ENCODE data around the gene PRSS53.

Gene PRSS53

GRCh38 chr16:31108035-31108793 lies 19.5 kb upstream of the PRSS53 start, which contains the start of gene BCKDK:
TSS of gene BCKDK (plus strand) at chr16:31108386. CDS start at chr16:31109224, 838 bp downstream.
- TF ChIP-seq CTCF (IDR thresholded peaks at IDR 0.05; ENCODE audit: low read depth, low read length) = no peak
- Histone ChIP-seq H3K36me3 (replicated peaks; ENCODE audit: low read depth, low read length) (peaks cover 32% of the 10 kb centered on the region), H2AFZ (ENCODE audit: low read depth, low read length) (peak within 1 kb of the TSS; percentile 99), H3K9ac (ENCODE audit: low read length) (peak within 1 kb of the TSS; percentile 79), H3K27me3 (ENCODE audit: low read depth, low read length) (no peaks in the 10 kb centered on the region), H3K79me2 (ENCODE audit: low read length) (peaks cover 10% of the 10 kb centered on the region; the same call in 1 of the 2 replicates), H3K4me3 (ENCODE audit: low read length) (peak within 1 kb of the TSS; percentile 79), H3K27ac (ENCODE audit: low read length) (peak within 1 kb of the TSS; percentile 39; the same call in 1 of the 2 replicates), H4K20me1 (ENCODE audit: insufficient read depth, low read length) (no peaks in the 10 kb centered on the region), H3K9me3 (ENCODE audit: insufficient read depth, low read length) (no peaks in the 10 kb centered on the region), H3K4me1 (ENCODE audit: low read length) (peaks cover 13% of the 10 kb centered on the region), H3K4me2 (ENCODE audit: low read length) (peak within 1 kb of the TSS; percentile 99)

DNA sequence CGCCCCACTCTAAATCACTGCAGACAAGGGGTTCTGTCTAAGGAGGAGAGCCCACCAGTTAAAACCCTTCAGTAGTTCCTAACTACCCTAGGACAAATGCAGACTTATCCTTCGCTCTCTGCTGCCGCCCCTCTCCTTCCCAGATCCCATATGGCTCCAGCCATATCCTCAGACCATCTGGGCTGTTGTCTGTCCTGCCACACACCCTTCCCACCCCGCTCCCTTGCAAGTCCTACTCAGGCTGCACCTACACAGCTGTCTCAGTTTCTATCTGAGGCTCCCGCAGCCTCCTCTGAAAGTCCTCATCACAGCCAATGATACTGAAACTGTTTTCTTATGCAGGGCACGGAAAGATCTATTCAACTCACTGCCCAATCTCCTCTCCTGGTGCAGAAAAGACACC lies 18.7 kb upstream of the PRSS53 start:
- Histone ChIP-seq H3K79me2 (ENCODE audit: low read length) (peaks cover 10% of the 10 kb centered on the region; the same call in 1 of the 2 replicates), H3K27ac (ENCODE audit: low read length) (peak overlapping the region; percentile 39; the same call in 1 of the 2 replicates), H2AFZ (ENCODE audit: low read depth, low read length) (peak overlapping the region; percentile 99), H3K36me3 (replicated peaks; ENCODE audit: low read depth, low read length) (peaks cover 26% of the 10 kb centered on the region), H3K9ac (ENCODE audit: low read length) (peak overlapping the region; percentile 79), H3K4me3 (ENCODE audit: low read length) (peak overlapping the region; percentile 79), H3K4me2 (ENCODE audit: low read length) (peak overlapping the region; percentile 99), H3K27me3 (ENCODE audit: low read depth, low read length) (no peaks in the 10 kb centered on the region), H3K9me3 (ENCODE audit: insufficient read depth, low read length) (no peaks in the 10 kb centered on the region), H3K4me1 (ENCODE audit: low read length) (peaks cover 13% of the 10 kb centered on the region), H4K20me1 (ENCODE audit: insufficient read depth, low read length) (no peaks in the 10 kb centered on the region)
- TF ChIP-seq CTCF (IDR thresholded peaks at IDR 0.05; ENCODE audit: low read depth, low read length) (no peak), EZH2phosphoT487 (IDR thresholded peaks at IDR 0.05; ENCODE audit: low read depth) (no peak)

DNA sequence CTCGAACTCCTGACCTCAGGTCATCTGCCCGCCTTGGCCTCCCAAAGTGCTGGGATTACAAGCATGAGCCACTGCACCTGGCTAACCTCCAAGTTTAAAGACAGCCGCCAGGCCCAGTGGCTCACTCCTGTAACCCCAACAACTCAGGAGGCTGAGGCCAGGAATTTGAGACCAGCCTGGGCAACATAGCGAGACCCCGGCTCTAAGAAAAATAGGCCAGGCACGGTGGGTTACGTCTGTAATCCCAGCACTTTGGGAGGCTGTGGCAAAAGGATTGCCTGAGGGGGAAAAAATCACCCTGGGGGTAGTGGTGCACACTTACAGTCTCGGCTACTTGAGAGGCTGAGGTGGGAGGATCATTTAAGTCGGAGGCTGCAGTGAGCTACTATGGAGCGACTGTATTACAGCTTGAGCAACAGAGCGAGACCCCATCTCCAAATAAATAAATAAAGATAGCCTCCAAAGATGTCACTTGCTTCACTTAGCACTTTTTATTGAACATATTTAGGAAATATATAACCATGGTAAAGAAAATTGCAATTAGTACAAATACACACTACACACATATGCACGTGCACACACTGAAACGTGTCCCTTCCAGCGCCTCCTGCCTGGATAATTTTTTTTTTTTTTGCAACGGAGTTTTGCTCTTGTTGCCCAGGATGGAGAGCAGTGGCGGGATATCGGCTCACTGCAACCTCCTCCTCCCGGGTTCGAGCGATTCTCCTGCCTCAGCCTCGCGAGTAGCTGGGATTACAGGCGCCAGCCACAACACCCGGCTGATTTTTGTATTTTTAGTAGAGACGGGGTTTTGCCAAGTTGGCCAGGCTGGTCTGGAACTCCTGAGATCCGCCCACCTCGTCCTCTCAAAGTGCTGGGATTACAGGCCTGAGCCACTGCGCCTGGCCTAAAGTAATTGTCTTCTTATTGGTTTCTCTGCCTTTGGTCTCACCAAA lies 18.0 kb upstream of the PRSS53 start:
- H3K4me3 ChIP-seq (ENCODE audit: low read length) = peak overlapping the region; percentile 79

More for the DNA sequence above, 18.0 kb upstream of the PRSS53 start:
- Histone ChIP-seq H3K27ac (ENCODE audit: low read length) (no peak overlapping the region), H3K4me1 (ENCODE audit: low read length) (peaks cover 13% of the 10 kb centered on the region), H3K9ac (ENCODE audit: low read length) (peak overlapping the region; percentile 79; the same call in 1 of the 2 replicates), H3K4me2 (ENCODE audit: low read length) (peak overlapping the region; percentile 99), H3K27me3 (ENCODE audit: low read depth, low read length) (no peaks in the 10 kb centered on the region), H3K36me3 (replicated peaks; ENCODE audit: low read depth, low read length) (peaks cover 20% of the 10 kb centered on the region), H2AFZ (ENCODE audit: low read depth, low read length) (no peak overlapping the region), H3K79me2 (ENCODE audit: low read length) (peaks cover 10% of the 10 kb centered on the region; the same call in 1 of the 2 replicates), H3K9me3 (ENCODE audit: insufficient read depth, low read length) (no peaks in the 10 kb centered on the region), H4K20me1 (ENCODE audit: insufficient read depth, low read length) (no peaks in the 10 kb centered on the region)
- TF ChIP-seq EZH2phosphoT487 (IDR thresholded peaks at IDR 0.05; ENCODE audit: low read depth) (no peak), CTCF (IDR thresholded peaks at IDR 0.05; ENCODE audit: low read depth, low read length) (no peak)
